GM18505 (cell line): ENCODE results near the gene KANK4.

Experiments
- ATAC-seq: cut with Tn5 transposase; IDR thresholded peaks from one replicate; pipeline ENCODE4 v1.9.1; 2021; ENCODE audit not compliant: unreplicated experiment
- POLR2A ChIP-seq: IDR thresholded peaks from 4 replicates; pipeline ENCODE4 v1.6.1; 2011; ENCODE audit warnings: borderline replicate concordance; ENCODE audit not compliant: insufficient read depth, insufficient read length; ENCODE audit errors: extremely low read depth

KANK4 gene

GRCh38 chr1:62318756-62319544 is at the start of gene KANK4:
TSS of gene KANK4 (minus strand) at chr1:62319434. CDS start at chr1:62281564, 37,870 bp downstream.
- no peak for TF ChIP-seq POLR2A
- ATAC-seq: no peak

DNA sequence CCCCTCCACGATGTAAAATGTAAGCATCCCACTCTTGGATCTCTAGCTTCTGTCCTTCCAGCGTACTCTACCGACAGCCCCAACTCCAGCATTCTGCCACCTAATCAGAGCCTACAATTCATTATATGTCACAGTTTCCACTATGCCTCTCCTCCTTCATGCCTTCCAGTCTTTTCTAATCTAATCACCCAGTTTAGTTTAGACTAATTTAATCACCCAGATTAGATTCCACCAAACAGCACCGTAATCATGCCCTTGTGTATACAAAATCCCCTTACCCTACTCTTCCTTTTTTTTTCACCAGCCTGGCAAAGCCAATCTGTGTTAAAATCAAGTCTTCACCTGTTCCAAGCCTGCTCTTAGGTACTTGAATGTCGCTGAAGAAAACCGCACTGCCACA is 49.8 kb upstream of the KANK4 start:
- TF ChIP-seq POLR2A: no peak
- ATAC-seq: no peak

GRCh38 chr1:62367005-62367557 is 47.8 kb upstream of the KANK4 start:
- TF ChIP-seq POLR2A: no peak
- no peak for ATAC-seq

- ATAC-seq: no peak
- no peak for TF ChIP-seq POLR2A
Observed at GRCh38 chr1:62364721-62365120, 45.5 kb upstream of the KANK4 start.

GRCh38 chr1:62362926-62363325 is 43.7 kb upstream of the KANK4 start:
- TF ChIP-seq POLR2A: no peak
- ATAC-seq: no peak

GRCh38 chr1:62362061-62362917 is 43.1 kb upstream of the KANK4 start:
- TF ChIP-seq POLR2A: no peak
- no peak for ATAC-seq

DNA sequence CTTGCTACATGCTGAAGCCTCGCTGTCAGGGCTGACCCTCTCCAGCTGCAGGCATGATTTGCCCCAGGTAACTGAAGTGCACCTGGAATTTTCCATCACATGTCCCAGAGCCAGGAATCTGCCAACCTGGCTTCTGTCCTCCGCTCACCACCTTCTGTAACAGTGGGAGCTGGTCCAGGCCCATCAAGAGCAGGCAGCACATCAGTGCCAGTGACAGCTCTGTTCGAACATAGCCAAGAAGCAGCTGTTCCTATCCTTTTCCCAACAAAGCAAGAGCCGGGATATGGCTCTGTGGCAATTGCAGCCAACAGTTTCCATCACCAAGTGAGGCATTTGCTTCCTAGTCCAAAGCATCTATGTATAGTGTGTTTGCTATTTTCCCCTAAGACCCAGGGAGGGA is 42.2 kb upstream of the KANK4 start:
- ATAC-seq: no peak
- no peak for TF ChIP-seq POLR2A

GRCh38 chr1:62358665-62359373 is 39.6 kb upstream of the KANK4 start:
- no peak for TF ChIP-seq POLR2A
- no peak for ATAC-seq

DNA sequence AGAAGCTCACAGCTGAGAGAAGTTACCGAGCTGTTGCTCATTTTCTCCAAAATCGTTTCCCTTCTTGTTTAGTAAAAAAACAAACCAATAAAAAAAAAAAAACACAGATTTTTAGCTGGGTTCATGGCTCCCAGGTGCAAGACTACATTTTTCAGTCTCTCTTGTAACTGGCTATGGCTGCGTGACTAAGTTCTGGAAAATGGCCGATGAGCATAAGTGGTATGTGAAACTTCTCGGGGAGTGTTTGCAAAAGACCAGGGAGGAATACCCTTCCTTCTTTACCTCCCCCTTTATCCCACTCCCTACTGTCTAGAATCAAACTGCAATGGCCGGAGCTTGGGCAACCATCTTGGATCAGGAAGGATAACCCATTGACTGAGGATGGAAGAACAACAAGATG is 38.7 kb upstream of the KANK4 start:
- no peak for TF ChIP-seq POLR2A
- ATAC-seq: no peak

DNA sequence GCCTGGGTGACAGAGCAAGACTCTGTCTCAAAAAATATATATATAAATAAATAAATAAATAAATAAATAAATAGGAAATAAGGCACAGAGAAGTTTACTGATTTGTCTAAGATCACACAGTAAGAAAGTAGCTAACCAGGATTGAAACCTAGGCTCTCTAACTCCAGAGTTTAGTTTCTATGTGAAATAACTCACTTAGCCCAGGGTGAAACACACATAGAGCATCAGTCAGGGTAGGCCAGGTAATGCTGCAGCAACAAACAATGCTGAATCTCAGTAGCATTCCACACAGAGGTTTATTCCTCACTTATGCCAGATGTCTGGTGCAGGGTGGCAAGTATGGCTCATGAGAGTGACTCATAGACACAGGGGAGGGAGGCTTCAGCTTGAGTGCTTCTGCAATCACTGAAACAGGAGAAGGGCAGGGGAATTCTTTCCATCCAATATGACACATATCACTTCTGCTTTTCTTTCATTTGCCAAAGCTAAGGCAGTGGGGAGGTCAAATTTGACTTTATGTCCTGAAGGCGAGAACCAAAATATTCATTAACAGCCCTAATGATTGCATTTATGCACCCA is 37.1 kb upstream of the KANK4 start:
- ATAC-seq: peak; percentile 50
- TF ChIP-seq POLR2A: no peak

DNA sequence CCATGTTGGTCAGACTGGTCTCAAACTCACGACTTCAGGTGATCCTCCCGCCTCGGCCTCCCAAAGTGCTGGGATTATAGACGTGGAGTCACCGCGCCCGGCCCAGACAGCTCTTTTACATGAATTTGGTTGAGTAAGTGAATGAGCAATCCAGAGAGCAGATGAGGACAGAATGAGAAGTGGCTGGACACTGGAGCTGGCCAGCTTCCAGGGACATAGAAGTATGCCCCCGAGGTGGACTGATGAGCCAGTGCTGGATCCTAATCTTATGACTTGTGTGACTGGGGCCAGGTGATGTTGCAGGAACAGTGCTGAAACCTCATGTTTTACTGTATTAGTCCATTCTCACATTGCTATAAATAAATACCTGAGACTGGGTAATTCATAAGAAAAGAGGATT is 35.9 kb upstream of the KANK4 start:
- TF ChIP-seq POLR2A: no peak
- ATAC-seq: no peak

DNA sequence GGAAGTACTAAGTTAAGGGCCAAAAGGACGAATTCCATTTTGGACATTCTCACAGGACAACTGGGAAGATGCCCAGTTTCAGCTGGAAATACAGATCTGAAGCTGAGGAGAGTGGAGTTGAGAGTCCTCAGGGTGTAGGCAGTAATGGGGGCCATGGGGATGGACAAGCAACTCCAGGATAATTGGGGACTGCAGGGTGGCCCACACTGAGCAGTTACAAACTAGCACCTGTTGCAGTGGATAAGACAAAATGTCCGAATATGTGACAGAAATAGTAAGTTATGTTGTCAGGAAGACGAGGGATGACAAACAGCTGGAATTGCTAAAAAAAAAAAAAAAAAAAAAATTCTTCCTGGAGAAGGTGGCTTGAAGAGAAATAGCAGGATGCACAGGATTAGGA is 34.6 kb upstream of the KANK4 start:
- TF ChIP-seq POLR2A: no peak
- no peak for ATAC-seq

- no peak for ATAC-seq
- no peak for TF ChIP-seq POLR2A
Observed at GRCh38 chr1:62352387-62352786, 33.2 kb upstream of the KANK4 start.
